Activated CD4-positive, alpha-beta memory T cell treated with anti-CD3 and anti-CD28 coated beads, Interleukin-2, amount 10 ng/mL, durations not matched to agents 7 days and 5 days (primary cell): ENCODE results near the gene CCKAR. TPM values are rescaled to one million over a fixed set of nuclear protein-coding genes. Genes with fewer than 3 reads are reported as not detected.

Experiments used
- CTCF ChIA-PET: fragments of 350-600 bp; sonication (Branson Sonifier 250); formaldehyde crosslinking; loops from one replicate; lab custom pipeline; 2021; ENCODE audit warnings: antibody characterized with exemption, inconsistent platforms; lab: Charles Lee
- POLR2A ChIA-PET: fragments of 350-600 bp; sonication (Branson Sonifier 250); formaldehyde crosslinking; loops from one replicate; lab custom pipeline; 2021; ENCODE audit warnings: antibody characterized with exemption; lab: Charles Lee
- DNase-seq: peaks from one replicate; pipeline ENCODE4 v3.0.0-alpha.2; 2020
- H3K27ac Mint-ChIP-seq: one replicate; pipeline ENCODE4 v1.8.0; 2021; ENCODE audit warnings: mild to moderate bottlenecking, mixed read lengths
- H3K27me3 Mint-ChIP-seq: one replicate; pipeline ENCODE4 v1.8.0; 2021; ENCODE audit warnings: mixed read lengths
- H3K36me3 Mint-ChIP-seq: one replicate; pipeline ENCODE4 v1.8.0; 2021; ENCODE audit warnings: low read depth, mixed read lengths
- H3K4me1 Mint-ChIP-seq: one replicate; pipeline ENCODE4 v1.8.0; 2021; ENCODE audit warnings: mixed read lengths
- H3K4me3 Mint-ChIP-seq: one replicate; pipeline ENCODE4 v1.8.0; 2021; ENCODE audit warnings: mild to moderate bottlenecking, mixed read lengths
- H3K9me3 Mint-ChIP-seq: one replicate; pipeline ENCODE4 v1.8.0; 2021; ENCODE audit warnings: mixed read lengths
- total RNA-seq, 2 experiments: library from RNA; stranded (reverse); gene quantifications; one replicate each; pipeline ENCODE4 v1.2.3, GENCODE V29; 2021

The CCKAR gene
- total RNA-seq = not detected

- H3K36me3 Mint-ChIP-seq = no peaks in the 10 kb centered on the region
- no peaks in the 10 kb centered on the region for H3K9me3 Mint-ChIP-seq
- no peak within 1 kb of the TSS for H3K4me3 Mint-ChIP-seq
- ChIA-PET CTCF (no interaction called here), POLR2A (no interaction called here)
- H3K4me1 Mint-ChIP-seq = no peaks in the 10 kb centered on the region
- H3K27me3 Mint-ChIP-seq = peaks cover 18% of the 10 kb centered on the region
- no peak within 1 kb of the TSS for H3K27ac Mint-ChIP-seq
- DNase-seq = no peak
These were observed at the start of gene CCKAR for GRCh38 chr4:26490111-26490959. TSS of gene CCKAR (minus strand) at chr4:26490484. CDS start at chr4:26490267, 217 bp downstream.

- ChIA-PET CTCF (no interaction called here), POLR2A (no interaction called here)
- Mint-ChIP-seq H3K27me3 (no peaks in the 10 kb centered on the region), H3K4me3 (no peak overlapping the region), H3K4me1 (no peaks in the 10 kb centered on the region), H3K9me3 (no peaks in the 10 kb centered on the region), H3K27ac (no peak overlapping the region), H3K36me3 (no peaks in the 10 kb centered on the region)
- no peak for DNase-seq
These were observed 43.4 kb upstream of the CCKAR start for GRCh38 chr4:26533685-26534084.

- no peaks in the 10 kb centered on the region for H3K36me3 Mint-ChIP-seq
- ChIA-PET POLR2A (no interaction called here), CTCF (no interaction called here)
- H3K4me3 Mint-ChIP-seq = no peak overlapping the region
- DNase-seq = no peak
- H3K4me1 Mint-ChIP-seq = no peaks in the 10 kb centered on the region
- no peaks in the 10 kb centered on the region for H3K9me3 Mint-ChIP-seq
- no peak overlapping the region for H3K27ac Mint-ChIP-seq
- H3K27me3 Mint-ChIP-seq = no peaks in the 10 kb centered on the region
These were observed 41.3 kb upstream of the CCKAR start for GRCh38 chr4:26531491-26532116.

- ChIA-PET CTCF (no interaction called here), POLR2A (no interaction called here)
- Mint-ChIP-seq H3K9me3 (no peaks in the 10 kb centered on the region), H3K27ac (no peak overlapping the region), H3K36me3 (no peaks in the 10 kb centered on the region), H3K4me3 (no peak overlapping the region), H3K4me1 (no peaks in the 10 kb centered on the region), H3K27me3 (peaks cover 1% of the 10 kb centered on the region)
- no peak for DNase-seq
These were observed 39.8 kb upstream of the CCKAR start for GRCh38 chr4:26530099-26530498.

- ChIA-PET POLR2A (no interaction called here), CTCF (no interaction called here)
- no peak overlapping the region for H3K4me3 Mint-ChIP-seq
- H3K4me1 Mint-ChIP-seq = no peaks in the 10 kb centered on the region
- no peak overlapping the region for H3K27ac Mint-ChIP-seq
- no peaks in the 10 kb centered on the region for H3K36me3 Mint-ChIP-seq
- no peaks in the 10 kb centered on the region for H3K9me3 Mint-ChIP-seq
- no peak for DNase-seq
- H3K27me3 Mint-ChIP-seq = peaks cover 1% of the 10 kb centered on the region
These were observed 39.2 kb upstream of the CCKAR start for GRCh38 chr4:26529479-26529878.

- no peak overlapping the region for H3K4me3 Mint-ChIP-seq
- POLR2A ChIA-PET = no interaction called here
These were observed 35.5 kb upstream of the CCKAR start for GRCh38 chr4:26525771-26526150.

GRCh38 chr4:26525136-26525770 is 35.0 kb upstream of the CCKAR start:
- DNase-seq = no peak
- Mint-ChIP-seq H3K9me3 (no peaks in the 10 kb centered on the region), H3K4me1 (no peaks in the 10 kb centered on the region), H3K27me3 (peaks cover 4% of the 10 kb centered on the region), H3K36me3 (no peaks in the 10 kb centered on the region), H3K27ac (no peak overlapping the region), H3K4me3 (no peak overlapping the region)
- ChIA-PET CTCF (no interaction called here), POLR2A (no interaction called here)

More at GRCh38 chr4:26525771-26526150, 35.5 kb upstream of the CCKAR start:
- H3K9me3 Mint-ChIP-seq = no peaks in the 10 kb centered on the region
- no peaks in the 10 kb centered on the region for H3K36me3 Mint-ChIP-seq
- no peak overlapping the region for H3K27ac Mint-ChIP-seq
- no peak for DNase-seq
- peaks cover 4% of the 10 kb centered on the region for H3K27me3 Mint-ChIP-seq
- H3K4me1 Mint-ChIP-seq = no peaks in the 10 kb centered on the region
- CTCF ChIA-PET = no interaction called here

- DNase-seq = no peak
- H3K36me3 Mint-ChIP-seq = no peaks in the 10 kb centered on the region
- H3K27me3 Mint-ChIP-seq = peaks cover 4% of the 10 kb centered on the region
- no peak overlapping the region for H3K4me3 Mint-ChIP-seq
- H3K27ac Mint-ChIP-seq = no peak overlapping the region
- CTCF ChIA-PET = no interaction called here
- POLR2A ChIA-PET = no interaction called here
- H3K4me1 Mint-ChIP-seq = no peaks in the 10 kb centered on the region
- no peaks in the 10 kb centered on the region for H3K9me3 Mint-ChIP-seq
These were observed 33.7 kb upstream of the CCKAR start for GRCh38 chr4:26524011-26524410.

- DNase-seq = no peak
- ChIA-PET POLR2A (no interaction called here), CTCF (no interaction called here)
- Mint-ChIP-seq H3K4me1 (no peaks in the 10 kb centered on the region), H3K9me3 (no peaks in the 10 kb centered on the region), H3K4me3 (no peak overlapping the region), H3K36me3 (no peaks in the 10 kb centered on the region), H3K27me3 (peaks cover 4% of the 10 kb centered on the region), H3K27ac (no peak overlapping the region)
These were observed 32.2 kb upstream of the CCKAR start for GRCh38 chr4:26522478-26522877.

GRCh38 chr4:26520728-26521450 is 30.6 kb upstream of the CCKAR start:
- no peak overlapping the region for H3K27ac Mint-ChIP-seq
- H3K27me3 Mint-ChIP-seq = peaks cover 4% of the 10 kb centered on the region
- ChIA-PET POLR2A (no interaction called here), CTCF (no interaction called here)
- no peaks in the 10 kb centered on the region for H3K9me3 Mint-ChIP-seq
- DNase-seq = no peak
- H3K4me1 Mint-ChIP-seq = no peaks in the 10 kb centered on the region
- no peaks in the 10 kb centered on the region for H3K36me3 Mint-ChIP-seq
- no peak overlapping the region for H3K4me3 Mint-ChIP-seq

GRCh38 chr4:26515936-26516335 is 25.7 kb upstream of the CCKAR start:
- POLR2A ChIA-PET = no interaction called here
- no peak for DNase-seq
- peaks cover 10% of the 10 kb centered on the region for H3K27me3 Mint-ChIP-seq
- H3K4me1 Mint-ChIP-seq = no peaks in the 10 kb centered on the region
- no peaks in the 10 kb centered on the region for H3K9me3 Mint-ChIP-seq
- CTCF ChIA-PET = no interaction called here
- no peak overlapping the region for H3K27ac Mint-ChIP-seq
- H3K36me3 Mint-ChIP-seq = no peaks in the 10 kb centered on the region
- H3K4me3 Mint-ChIP-seq = no peak overlapping the region

- ChIA-PET CTCF (interaction anchor here (0.6 to 0.7 kb wide), 2 partner anchors 48 to 507 kb away, joined by 3 read pairs; no protein-coding TSS in a partner anchor), POLR2A (no interaction called here)
- Mint-ChIP-seq H3K27me3 (peaks cover 10% of the 10 kb centered on the region), H3K9me3 (no peaks in the 10 kb centered on the region), H3K4me1 (no peaks in the 10 kb centered on the region), H3K36me3 (no peaks in the 10 kb centered on the region), H3K4me3 (no peak overlapping the region), H3K27ac (no peak overlapping the region)
- no peak for DNase-seq
These were observed 20.2 kb upstream of the CCKAR start for GRCh38 chr4:26510334-26510964.
